Esophagus muscularis mucosa (tissue), 4 donors: ENCODE measurements around the gene PCDH9.

ENCODE experiments used
- EP300 ChIP-seq: sonication (generic); formaldehyde crosslinking; IDR thresholded peaks from one replicate; pipeline ENCODE4 v1.6.1; 2017; ENCODE audit warnings: antibody characterized with exemption
- POLR2AphosphoS5 ChIP-seq, 2 donors: sonication (generic); formaldehyde crosslinking; IDR thresholded peaks; one replicate each; pipeline ENCODE4 v1.6.1; 2017; ENCODE audit warnings: antibody characterized with exemption in 2 of 2
- TF ChIP-seq, protein P1 (sequence below), 3 experiments: fragments of 200-600 bp in 2 of 3; fragments of 450-650 bp in 1 of 3; sonication (generic) in 2 of 3; IDR thresholded peaks; one replicate each; pipeline ENCODE4 v1.5.1; 2017 to 2019; ENCODE audit warnings: antibody characterized with exemption in 3 of 3, mild to moderate bottlenecking in 2 of 3, moderate library complexity in 1 of 3

DNA sequence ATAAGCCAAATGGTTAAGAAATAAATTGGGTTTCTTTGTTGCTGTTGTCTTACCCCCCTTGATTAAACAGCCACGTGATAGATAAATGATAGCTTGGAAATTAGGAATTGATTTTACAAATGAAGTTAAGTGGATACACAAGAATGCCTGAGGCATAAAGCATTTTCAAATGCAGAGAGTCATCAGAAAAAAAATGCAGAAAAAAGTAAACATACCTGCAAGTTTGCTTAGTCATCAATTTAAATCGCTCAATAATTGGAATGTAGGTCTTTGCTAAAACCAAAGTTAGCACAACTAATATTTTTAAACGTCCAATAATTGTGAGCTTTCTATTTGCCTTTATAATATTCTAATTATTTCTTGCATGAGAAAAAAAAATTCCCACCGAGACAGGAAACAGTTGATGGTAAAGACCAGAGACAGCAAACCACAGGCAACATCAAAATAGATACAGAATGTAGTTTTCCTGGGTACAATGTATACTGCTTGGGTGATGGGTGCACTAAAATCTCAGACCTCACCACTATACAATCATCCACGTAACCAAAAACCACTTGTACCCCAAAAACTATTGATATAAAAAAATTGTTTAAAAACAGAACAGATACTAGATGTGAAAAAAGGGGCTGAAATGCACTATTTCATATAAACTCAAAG lies 924.0 kb downstream of the PCDH9 start:
- TF ChIP-seq, protein P1, sequence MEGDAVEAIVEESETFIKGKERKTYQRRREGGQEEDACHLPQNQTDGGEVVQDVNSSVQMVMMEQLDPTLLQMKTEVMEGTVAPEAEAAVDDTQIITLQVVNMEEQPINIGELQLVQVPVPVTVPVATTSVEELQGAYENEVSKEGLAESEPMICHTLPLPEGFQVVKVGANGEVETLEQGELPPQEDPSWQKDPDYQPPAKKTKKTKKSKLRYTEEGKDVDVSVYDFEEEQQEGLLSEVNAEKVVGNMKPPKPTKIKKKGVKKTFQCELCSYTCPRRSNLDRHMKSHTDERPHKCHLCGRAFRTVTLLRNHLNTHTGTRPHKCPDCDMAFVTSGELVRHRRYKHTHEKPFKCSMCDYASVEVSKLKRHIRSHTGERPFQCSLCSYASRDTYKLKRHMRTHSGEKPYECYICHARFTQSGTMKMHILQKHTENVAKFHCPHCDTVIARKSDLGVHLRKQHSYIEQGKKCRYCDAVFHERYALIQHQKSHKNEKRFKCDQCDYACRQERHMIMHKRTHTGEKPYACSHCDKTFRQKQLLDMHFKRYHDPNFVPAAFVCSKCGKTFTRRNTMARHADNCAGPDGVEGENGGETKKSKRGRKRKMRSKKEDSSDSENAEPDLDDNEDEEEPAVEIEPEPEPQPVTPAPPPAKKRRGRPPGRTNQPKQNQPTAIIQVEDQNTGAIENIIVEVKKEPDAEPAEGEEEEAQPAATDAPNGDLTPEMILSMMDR (IDR thresholded peaks at IDR 0.05): no peak
- TF ChIP-seq POLR2AphosphoS5 (IDR thresholded peaks at IDR 0.05) (no peak), EP300 (no peak)
